PC-3 (cell line): ENCODE results near the gene ULK3.

Experiments
- EZH2 ChIP-seq: fragments of 300-600 bp; sonication (generic); IDR thresholded peaks from one replicate; pipeline ENCODE4 v1.6.1; 2017; ENCODE audit warnings: antibody characterized with exemption, mild to moderate bottlenecking, low read length; ENCODE audit not compliant: unreplicated experiment
- TF ChIP-seq, protein P1 (sequence below): fragments of 300-600 bp; sonication (generic); conservative IDR thresholded peaks from 2 replicates; pipeline ENCODE4 v1.5.1; 2017; ENCODE audit warnings: antibody characterized with exemption, low read depth, mild to moderate bottlenecking, low read length

DNA sequence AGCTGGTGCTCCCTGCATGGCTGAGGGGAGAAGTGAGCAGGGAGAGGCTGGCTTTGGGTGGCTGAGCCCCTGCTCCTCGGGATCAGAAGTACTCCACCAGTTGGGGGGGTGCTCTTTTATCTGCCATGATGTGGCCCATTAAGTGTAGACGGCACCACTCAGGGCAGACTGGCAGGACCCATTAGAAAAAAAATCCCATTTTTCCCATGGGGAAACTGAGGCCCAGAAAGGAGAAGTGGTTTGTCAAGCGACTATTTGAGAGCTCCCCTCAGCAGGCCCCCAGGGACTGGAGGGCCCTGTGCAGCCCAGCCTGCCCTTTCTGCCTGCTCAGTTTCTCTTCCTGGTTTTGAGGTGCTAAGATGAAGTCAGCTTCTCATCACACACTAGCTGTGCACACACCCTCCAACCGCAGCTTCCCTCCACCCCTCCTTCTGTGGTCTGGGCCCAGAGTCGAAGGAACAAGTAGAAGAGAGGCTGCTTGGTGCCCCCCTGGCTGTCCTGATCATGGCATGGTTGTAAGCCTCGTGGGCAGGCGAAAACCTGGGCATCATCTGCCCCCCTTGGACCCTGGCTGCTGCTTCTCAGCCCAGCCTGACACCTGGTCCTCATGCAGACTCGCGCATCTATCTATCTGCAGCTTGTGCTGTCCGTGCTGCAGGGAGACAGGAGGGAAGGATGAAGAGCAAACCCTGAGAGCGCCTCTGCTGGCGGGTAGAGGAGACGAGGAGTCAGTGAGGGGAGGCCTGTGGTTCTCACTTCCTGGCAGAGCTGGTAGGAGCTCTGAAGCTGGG, 55.5 kb downstream of the ULK3 start:
- TF ChIP-seq, protein P1, sequence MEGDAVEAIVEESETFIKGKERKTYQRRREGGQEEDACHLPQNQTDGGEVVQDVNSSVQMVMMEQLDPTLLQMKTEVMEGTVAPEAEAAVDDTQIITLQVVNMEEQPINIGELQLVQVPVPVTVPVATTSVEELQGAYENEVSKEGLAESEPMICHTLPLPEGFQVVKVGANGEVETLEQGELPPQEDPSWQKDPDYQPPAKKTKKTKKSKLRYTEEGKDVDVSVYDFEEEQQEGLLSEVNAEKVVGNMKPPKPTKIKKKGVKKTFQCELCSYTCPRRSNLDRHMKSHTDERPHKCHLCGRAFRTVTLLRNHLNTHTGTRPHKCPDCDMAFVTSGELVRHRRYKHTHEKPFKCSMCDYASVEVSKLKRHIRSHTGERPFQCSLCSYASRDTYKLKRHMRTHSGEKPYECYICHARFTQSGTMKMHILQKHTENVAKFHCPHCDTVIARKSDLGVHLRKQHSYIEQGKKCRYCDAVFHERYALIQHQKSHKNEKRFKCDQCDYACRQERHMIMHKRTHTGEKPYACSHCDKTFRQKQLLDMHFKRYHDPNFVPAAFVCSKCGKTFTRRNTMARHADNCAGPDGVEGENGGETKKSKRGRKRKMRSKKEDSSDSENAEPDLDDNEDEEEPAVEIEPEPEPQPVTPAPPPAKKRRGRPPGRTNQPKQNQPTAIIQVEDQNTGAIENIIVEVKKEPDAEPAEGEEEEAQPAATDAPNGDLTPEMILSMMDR: peak; percentile 28; the same call in 1 of the 2 replicates
- TF ChIP-seq EZH2: no peak
